Activated T-cell treated with anti-CD3 and anti-CD28 coated beads, Interleukin-2, amount 50 U/mL, for 4 hours (primary cell): ENCODE results near the gene OR4D2. TPM values are rescaled to one million over a fixed set of nuclear protein-coding genes. Genes with fewer than 3 reads are reported as not detected.

Experiments used
- ATAC-seq, 2 donors: fragments of 200-7000 bp; cut with Tn5 transposase; one replicate each; pipeline ENCODE4 v1.10.0; 2021
- DNase-seq: peaks from one replicate; pipeline ENCODE4 v3.0.0-alpha.2; 2020
- H3K27me3 Mint-ChIP-seq: one replicate; pipeline ENCODE4 v1.8.0; 2021; ENCODE audit warnings: low read depth, mixed read lengths
- H3K36me3 Mint-ChIP-seq: one replicate; pipeline ENCODE4 v1.8.0; 2022; ENCODE audit warnings: mixed read lengths; ENCODE audit not compliant: insufficient read depth
- H3K4me1 Mint-ChIP-seq: one replicate; pipeline ENCODE4 v1.8.0; 2021; ENCODE audit warnings: low read depth, mixed read lengths
- H3K4me3 Mint-ChIP-seq: one replicate; pipeline ENCODE4 v1.8.0; 2021; ENCODE audit warnings: mild to moderate bottlenecking, moderate library complexity, mixed read lengths
- H3K9me3 Mint-ChIP-seq: one replicate; pipeline ENCODE4 v1.8.0; 2021; ENCODE audit warnings: mixed read lengths
- total RNA-seq, 3 donors: library from RNA; stranded (reverse); gene quantifications; one replicate each; pipeline ENCODE4 v1.2.1, GENCODE V29; 2021

The OR4D2 gene
- total RNA-seq, 3 donors from 2014 or later = not detected

GRCh38 chr17:58187063-58187462 is 20.3 kb downstream of the OR4D2 start:
- peaks cover 12% of the 10 kb centered on the region for H3K27me3 Mint-ChIP-seq
- ATAC-seq (no peak), DNase-seq (no peak)
- H3K4me1 Mint-ChIP-seq = peaks cover 3% of the 10 kb centered on the region
- H3K36me3 Mint-ChIP-seq = no peaks in the 10 kb centered on the region
- no peaks in the 10 kb centered on the region for H3K9me3 Mint-ChIP-seq
- no peak overlapping the region for H3K4me3 Mint-ChIP-seq

- no peak for DNase-seq
- Mint-ChIP-seq H3K27me3 (peaks cover 12% of the 10 kb centered on the region), H3K36me3 (no peaks in the 10 kb centered on the region), H3K4me3 (no peak overlapping the region), H3K4me1 (peaks cover 3% of the 10 kb centered on the region), H3K9me3 (no peaks in the 10 kb centered on the region)
- no peak for ATAC-seq
These were observed 20.9 kb downstream of the OR4D2 start for GRCh38 chr17:58187675-58188074.

GRCh38 chr17:58189436-58190146 is 22.8 kb downstream of the OR4D2 start:
- no peaks in the 10 kb centered on the region for H3K36me3 Mint-ChIP-seq
- H3K9me3 Mint-ChIP-seq = no peaks in the 10 kb centered on the region
- DNase-seq = no peak
- H3K4me3 Mint-ChIP-seq = no peak overlapping the region
- no peak for ATAC-seq
- H3K27me3 Mint-ChIP-seq = peaks cover 12% of the 10 kb centered on the region
- H3K4me1 Mint-ChIP-seq = peaks cover 3% of the 10 kb centered on the region

- H3K27me3 Mint-ChIP-seq = peaks cover 12% of the 10 kb centered on the region
- no peak overlapping the region for H3K4me3 Mint-ChIP-seq
- H3K36me3 Mint-ChIP-seq = no peaks in the 10 kb centered on the region
- no peaks in the 10 kb centered on the region for H3K9me3 Mint-ChIP-seq
- DNase-seq (no peak), ATAC-seq (no peak)
- H3K4me1 Mint-ChIP-seq = no peaks in the 10 kb centered on the region
These were observed 24.6 kb downstream of the OR4D2 start for GRCh38 chr17:58191241-58191896.

- peaks cover 16% of the 10 kb centered on the region for H3K27me3 Mint-ChIP-seq
- H3K4me1 Mint-ChIP-seq = no peaks in the 10 kb centered on the region
- ATAC-seq (no peak), DNase-seq (no peak)
- no peaks in the 10 kb centered on the region for H3K36me3 Mint-ChIP-seq
- H3K9me3 Mint-ChIP-seq = no peaks in the 10 kb centered on the region
- no peak within 1 kb of the TSS for H3K4me3 Mint-ChIP-seq
These were observed 25.8 kb downstream of the OR4D2 start, which contains the start of gene EPX for GRCh38 chr17:58192612-58193011. TSS of gene EPX (plus strand) at chr17:58192726. CDS start at chr17:58192847, 121 bp downstream.

- DNase-seq (no peak), ATAC-seq (no peak)
- no peak overlapping the region for H3K4me3 Mint-ChIP-seq
- no peaks in the 10 kb centered on the region for H3K4me1 Mint-ChIP-seq
- peaks cover 23% of the 10 kb centered on the region for H3K27me3 Mint-ChIP-seq
- H3K9me3 Mint-ChIP-seq = no peaks in the 10 kb centered on the region
- no peaks in the 10 kb centered on the region for H3K36me3 Mint-ChIP-seq
These were observed 27.0 kb downstream of the OR4D2 start for GRCh38 chr17:58193641-58194255.

- DNase-seq (no peak), ATAC-seq (no peak)
- H3K9me3 Mint-ChIP-seq = no peaks in the 10 kb centered on the region
- no peaks in the 10 kb centered on the region for H3K36me3 Mint-ChIP-seq
- no peak overlapping the region for H3K4me3 Mint-ChIP-seq
- H3K4me1 Mint-ChIP-seq = peaks cover 1% of the 10 kb centered on the region
- peaks cover 14% of the 10 kb centered on the region for H3K27me3 Mint-ChIP-seq
These were observed 28.8 kb downstream of the OR4D2 start for GRCh38 chr17:58195518-58196123.

- no peak for DNase-seq
These were observed 29.8 kb downstream of the OR4D2 start for GRCh38 chr17:58196610-58197009.

GRCh38 chr17:58200024-58200633 is 33.3 kb downstream of the OR4D2 start:
- H3K36me3 Mint-ChIP-seq = no peaks in the 10 kb centered on the region
- H3K9me3 Mint-ChIP-seq = no peaks in the 10 kb centered on the region
- H3K4me1 Mint-ChIP-seq = peaks cover 1% of the 10 kb centered on the region
- ATAC-seq = peak; percentile 82 to 85
- DNase-seq = peak; percentile 44
- H3K4me3 Mint-ChIP-seq = no peak overlapping the region
- peaks cover 10% of the 10 kb centered on the region for H3K27me3 Mint-ChIP-seq

More at GRCh38 chr17:58196610-58197009, 29.8 kb downstream of the OR4D2 start:
- Mint-ChIP-seq H3K27me3 (peaks cover 13% of the 10 kb centered on the region), H3K36me3 (no peaks in the 10 kb centered on the region), H3K4me3 (no peak overlapping the region), H3K4me1 (peaks cover 1% of the 10 kb centered on the region), H3K9me3 (no peaks in the 10 kb centered on the region)
- ATAC-seq = no peak

GRCh38 chr17:58202859-58203258 is 36.1 kb downstream of the OR4D2 start:
- no peak for DNase-seq
- H3K9me3 Mint-ChIP-seq = no peaks in the 10 kb centered on the region
- H3K36me3 Mint-ChIP-seq = peaks cover 4% of the 10 kb centered on the region
- peaks cover 7% of the 10 kb centered on the region for H3K27me3 Mint-ChIP-seq
- no peak for ATAC-seq
- H3K4me3 Mint-ChIP-seq = no peak overlapping the region
- peaks cover 1% of the 10 kb centered on the region for H3K4me1 Mint-ChIP-seq

- H3K36me3 Mint-ChIP-seq = peaks cover 11% of the 10 kb centered on the region
- H3K4me3 Mint-ChIP-seq = no peak overlapping the region
- no peaks in the 10 kb centered on the region for H3K9me3 Mint-ChIP-seq
- no peaks in the 10 kb centered on the region for H3K27me3 Mint-ChIP-seq
- DNase-seq (no peak), ATAC-seq (no peak)
- peaks cover 1% of the 10 kb centered on the region for H3K4me1 Mint-ChIP-seq
These were observed 38.0 kb downstream of the OR4D2 start for GRCh38 chr17:58204796-58205195.

- DNase-seq = no peak
- no peak for ATAC-seq
- H3K27me3 Mint-ChIP-seq = no peaks in the 10 kb centered on the region
- no peaks in the 10 kb centered on the region for H3K4me1 Mint-ChIP-seq
- H3K36me3 Mint-ChIP-seq = peaks cover 18% of the 10 kb centered on the region
- no peak overlapping the region for H3K4me3 Mint-ChIP-seq
- no peaks in the 10 kb centered on the region for H3K9me3 Mint-ChIP-seq
These were observed 39.2 kb downstream of the OR4D2 start for GRCh38 chr17:58205936-58206335.

- ATAC-seq (no peak), DNase-seq (no peak)
- no peaks in the 10 kb centered on the region for H3K4me1 Mint-ChIP-seq
- H3K9me3 Mint-ChIP-seq = no peaks in the 10 kb centered on the region
- H3K27me3 Mint-ChIP-seq = no peaks in the 10 kb centered on the region
- no peak overlapping the region for H3K4me3 Mint-ChIP-seq
- H3K36me3 Mint-ChIP-seq = peaks cover 25% of the 10 kb centered on the region
These were observed 40.7 kb downstream of the OR4D2 start for GRCh38 chr17:58207451-58207850.

- Mint-ChIP-seq H3K9me3 (no peaks in the 10 kb centered on the region), H3K27me3 (no peaks in the 10 kb centered on the region), H3K4me3 (no peak overlapping the region), H3K36me3 (peaks cover 25% of the 10 kb centered on the region), H3K4me1 (no peaks in the 10 kb centered on the region)
- ATAC-seq (no peak), DNase-seq (no peak)
These were observed 41.6 kb downstream of the OR4D2 start for GRCh38 chr17:58208344-58208743.
